Embryonic facial prominence (tissue), 1 donor: ENCODE results near the gene CACNA1E.

Source experiments
- DNase-seq: peaks from one replicate; pipeline ENCODE4 v3.0.0-alpha.2; 2016; ENCODE audit errors: extremely low spot score

Gene CACNA1E

GRCh38 chr1:181680871-181681270 is 197.6 kb downstream of the CACNA1E start:
- no peak for DNase-seq

GRCh38 chr1:181685211-181685610 is 201.9 kb downstream of the CACNA1E start:
- DNase-seq = no peak

GRCh38 chr1:181701891-181702290 is 218.6 kb downstream of the CACNA1E start:
- no peak for DNase-seq

DNA sequence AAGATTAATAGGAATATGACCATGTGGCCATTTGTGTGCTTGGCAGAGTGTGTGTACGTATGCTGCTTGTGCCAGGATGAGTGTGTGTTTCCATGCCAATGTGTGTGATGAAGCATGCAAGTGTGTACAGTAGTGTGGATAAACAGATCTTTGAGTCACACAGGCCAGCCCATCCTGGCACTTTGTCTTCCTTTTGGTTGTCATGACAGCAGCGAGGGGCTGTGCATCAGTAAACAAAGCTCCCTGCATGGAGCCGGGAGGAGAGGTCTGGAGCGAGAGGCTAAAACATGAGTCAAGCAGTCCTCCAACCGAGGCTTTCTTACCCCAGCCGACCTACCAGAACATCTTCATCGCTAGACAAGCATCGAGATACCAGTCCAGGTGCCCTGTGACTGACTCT is 221.2 kb downstream of the CACNA1E start:
- DNase-seq = no peak

DNA sequence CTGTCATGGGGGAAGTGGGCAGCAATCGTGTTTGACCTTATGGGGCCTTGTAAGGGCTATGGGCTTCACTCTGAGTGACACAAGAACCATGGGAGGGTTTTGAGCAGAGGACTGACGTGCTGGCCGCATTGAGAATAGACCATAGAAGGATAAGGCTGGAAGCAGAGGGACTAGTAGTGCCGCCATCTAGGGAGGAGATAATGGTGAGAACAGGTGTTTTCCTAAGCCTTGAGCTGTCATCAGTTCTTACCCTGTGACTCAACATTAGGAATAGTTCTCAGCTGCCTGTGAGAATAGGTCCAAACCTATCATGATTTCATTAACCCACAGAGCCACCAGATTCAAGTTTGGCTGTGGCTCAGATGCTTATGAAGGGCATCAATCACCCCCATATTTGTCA is 228.5 kb downstream of the CACNA1E start:
- no peak for DNase-seq

GRCh38 chr1:181712711-181713110 is 229.4 kb downstream of the CACNA1E start:
- no peak for DNase-seq

GRCh38 chr1:181714428-181714827 is 231.1 kb downstream of the CACNA1E start:
- DNase-seq = no peak

DNA sequence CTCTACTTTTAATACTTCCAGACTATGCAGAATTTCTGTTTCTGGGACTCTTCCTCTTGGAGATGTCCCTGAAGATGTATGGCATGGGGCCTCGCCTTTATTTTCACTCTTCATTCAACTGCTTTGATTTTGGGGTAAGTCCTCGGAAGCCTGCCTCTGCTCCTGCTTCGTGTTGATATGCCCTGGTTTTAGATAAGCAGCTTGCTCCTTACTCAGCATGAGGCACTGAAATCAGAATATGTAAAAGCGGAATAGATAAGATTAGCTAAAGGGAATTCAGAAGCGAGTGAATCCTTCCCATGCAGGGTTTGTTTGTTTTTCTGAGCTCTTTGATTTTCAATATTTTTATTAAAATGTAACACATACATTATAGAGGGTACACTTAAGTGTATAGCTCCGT is 234.7 kb downstream of the CACNA1E start:
- no peak for DNase-seq

- DNase-seq = no peak
Measured at GRCh38 chr1:181726320-181727012, 243.1 kb downstream of the CACNA1E start.

DNA sequence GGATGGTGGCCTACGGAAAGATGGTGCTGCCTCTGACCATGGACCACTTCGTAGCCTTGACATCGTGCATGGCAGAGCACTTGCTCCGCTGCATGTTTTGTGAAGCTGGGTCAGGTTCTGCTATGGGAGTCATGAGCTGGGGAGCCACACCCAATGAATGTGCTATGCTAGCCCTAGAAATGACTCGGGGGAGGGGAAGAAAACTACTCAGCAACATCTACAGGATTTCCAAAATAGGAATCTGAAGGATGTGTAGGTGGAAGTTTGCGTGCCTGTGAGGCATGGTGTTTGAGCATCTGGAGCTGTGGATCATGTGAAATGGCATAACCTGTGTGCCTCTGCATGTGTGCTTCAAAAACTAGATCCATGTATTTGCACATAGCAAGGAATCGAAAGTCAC is 247.3 kb downstream of the CACNA1E start:
- DNase-seq = no peak

GRCh38 chr1:181732218-181732990 is 249.1 kb downstream of the CACNA1E start:
- DNase-seq = no peak

DNA sequence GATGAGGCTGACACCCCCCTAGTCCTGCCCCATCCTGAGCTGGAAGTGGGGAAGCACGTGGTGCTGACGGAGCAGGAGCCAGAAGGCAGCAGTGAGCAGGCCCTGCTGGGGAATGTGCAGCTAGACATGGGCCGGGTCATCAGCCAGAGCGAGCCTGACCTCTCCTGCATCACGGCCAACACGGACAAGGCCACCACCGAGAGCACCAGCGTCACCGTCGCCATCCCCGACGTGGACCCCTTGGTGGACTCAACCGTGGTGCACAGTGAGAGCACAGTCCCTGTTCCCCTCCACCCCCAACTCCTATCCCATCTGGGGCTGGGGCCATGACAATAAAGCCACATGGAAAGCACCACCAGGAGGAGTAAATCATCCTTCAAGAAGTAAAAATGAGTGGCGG is 250.2 kb downstream of the CACNA1E start:
- no peak for DNase-seq

GRCh38 chr1:181737056-181737455 is 253.7 kb downstream of the CACNA1E start:
- DNase-seq = no peak

DNA sequence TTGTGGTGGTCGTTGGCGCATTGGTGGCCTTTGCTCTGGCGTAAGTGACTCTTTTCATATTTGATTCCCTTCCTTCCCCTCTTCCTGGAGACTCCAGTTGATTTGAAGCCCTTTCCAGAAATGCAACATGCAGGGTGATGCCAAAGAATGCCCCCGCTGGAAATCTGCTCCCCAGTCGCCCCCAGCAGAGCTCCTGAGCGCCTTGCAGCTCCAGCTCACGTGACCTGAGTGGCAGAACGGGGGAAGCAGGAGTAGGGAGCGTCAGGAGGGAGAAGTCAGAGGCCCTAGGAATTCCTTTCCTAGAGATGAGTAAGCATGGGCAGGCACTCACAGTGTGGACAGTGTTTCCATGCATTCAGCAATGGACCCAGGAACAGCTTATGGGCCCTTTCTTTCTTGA is 255.9 kb downstream of the CACNA1E start:
- DNase-seq = no peak

DNA sequence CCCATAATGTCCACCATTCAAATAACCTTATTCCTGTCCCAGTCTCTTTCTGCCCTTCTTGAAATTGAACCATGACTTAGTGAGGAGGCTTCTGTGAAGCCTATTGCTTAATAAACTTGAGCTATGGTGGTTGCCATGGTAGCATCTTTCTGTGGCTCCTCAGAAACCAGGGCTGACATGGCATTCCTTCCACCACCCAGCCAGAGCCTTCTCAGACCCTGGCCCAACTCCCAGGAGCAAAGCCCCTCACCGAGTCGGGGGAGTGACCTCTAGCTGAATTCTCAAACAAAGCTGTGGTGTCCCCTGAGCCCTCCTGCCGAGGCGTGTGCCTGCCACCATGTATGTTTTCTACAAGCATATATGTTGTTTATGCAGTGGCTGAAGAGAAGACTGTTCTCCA is 259.1 kb downstream of the CACNA1E start:
- no peak for DNase-seq

DNA sequence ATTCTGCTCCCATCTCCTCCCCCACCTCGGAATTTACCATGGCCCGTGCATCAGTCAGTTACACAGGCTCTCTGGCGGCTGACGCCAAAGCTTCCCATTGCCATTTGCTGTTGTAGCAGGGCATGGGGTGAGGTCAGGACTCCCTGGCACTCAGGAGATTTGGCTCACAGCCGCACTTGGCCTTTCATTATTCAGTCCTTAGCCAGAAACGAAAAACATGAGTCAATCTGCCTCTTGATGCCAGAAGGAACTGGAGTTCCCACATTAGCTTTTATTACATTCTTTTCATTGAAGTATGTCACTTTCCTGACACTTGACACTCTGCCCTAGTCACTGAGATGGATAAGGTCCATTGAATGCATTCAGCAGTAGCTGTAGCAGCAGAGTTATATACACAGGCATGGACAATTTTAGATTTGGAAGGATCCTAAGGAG is 260.6 kb downstream of the CACNA1E start:
- no peak for DNase-seq

DNA sequence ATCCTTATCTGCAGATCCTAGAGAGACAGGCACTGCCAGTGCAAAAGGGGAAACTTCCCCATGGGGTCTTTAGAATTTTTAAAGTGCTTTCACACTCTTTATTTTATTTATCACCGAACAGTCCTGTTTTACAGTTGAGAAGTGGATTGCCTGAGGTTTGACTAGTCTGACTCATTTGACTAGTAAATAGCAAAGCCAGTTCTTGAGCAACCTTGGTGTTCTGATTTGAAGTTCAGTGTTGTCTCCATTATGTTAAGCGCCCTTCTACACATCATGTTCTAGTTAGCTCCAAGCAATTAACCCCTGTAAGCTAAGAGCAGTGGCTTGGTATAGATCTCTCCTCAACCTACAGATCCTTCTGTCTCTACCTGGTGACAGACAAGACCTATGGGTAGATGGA is 262.9 kb downstream of the CACNA1E start:
- DNase-seq = no peak

- no peak for DNase-seq
Measured at GRCh38 chr1:181748013-181748412, 264.7 kb downstream of the CACNA1E start.

GRCh38 chr1:181754103-181754502 is 270.8 kb downstream of the CACNA1E start:
- DNase-seq = no peak

GRCh38 chr1:181759481-181759880 is 276.2 kb downstream of the CACNA1E start:
- DNase-seq = no peak

DNA sequence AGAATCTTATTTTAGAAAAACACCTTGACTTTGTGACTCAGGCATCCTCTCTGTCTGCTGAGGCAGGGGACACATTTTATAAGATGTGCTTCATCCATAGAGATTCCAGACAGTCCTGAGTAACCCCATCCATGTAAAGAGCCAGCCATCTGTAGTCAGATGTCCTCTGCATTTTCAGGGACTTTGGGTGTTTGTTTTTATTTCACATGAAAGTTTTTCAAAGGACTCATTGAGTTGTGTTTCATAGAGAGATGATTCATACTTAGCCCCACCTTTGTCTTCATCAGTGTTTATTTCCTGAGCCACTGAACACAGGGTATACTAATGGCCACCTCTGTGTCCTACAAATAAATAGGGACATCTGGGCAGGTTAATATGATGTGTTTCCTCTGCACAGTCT is 280.4 kb downstream of the CACNA1E start:
- DNase-seq = no peak

- no peak for DNase-seq
Measured at GRCh38 chr1:181765451-181766026, 282.2 kb downstream of the CACNA1E start.
